HCT116 (cell line): ENCODE data around the gene TLK2. TPM values are rescaled to one million over a fixed set of nuclear protein-coding genes. Genes with fewer than 3 reads are reported as not detected.
"Not testable (repeated sequence)": the region's sequence is repeated elsewhere in the genome, so short reads cannot be mapped to it uniquely, and the experiment has no call there.

Experiments
- ATAC-seq: fragments of 200-7000 bp; cut with Tn5 transposase; 2 replicates; pipeline ENCODE4 v1.9.1; 2020; ENCODE audit warnings: mild to moderate bottlenecking, moderate library complexity
- BruUV-seq: library from RNA; stranded (reverse); fragments of 400-500 nt; replicated peaks from 2 replicates; lab custom pipeline; 2021; lab: Mats Ljungman, UMichigan
- CTCF ChIA-PET: fragments of 300-600 bp; sonication (Branson Sonifier 250); formaldehyde crosslinking; loops from one replicate; lab custom pipeline; 2021; ENCODE audit warnings: antibody characterized with exemption; lab: Charles Lee
- POLR2A ChIA-PET: fragments of 300-600, 350-600 bp; sonication (Branson Sonifier 250); formaldehyde crosslinking; loops from one replicate; lab custom pipeline; 2021; ENCODE audit warnings: antibody characterized with exemption; lab: Charles Lee
- RAD21 ChIA-PET, 2 experiments: fragments of 300-600 bp; sonication (Branson Sonifier 250); formaldehyde crosslinking; loops; one replicate each; lab custom pipeline; 2023; ENCODE audit warnings: low total read pairs in 2 of 2; ENCODE audit not compliant: uncharacterized antibody in 2 of 2, unreplicated experiment in 2 of 2, low non-redundant PET in 1 of 2; lab: Charles Lee
- DNase-seq: peaks from one replicate; pipeline ENCODE4 v3.0.0-alpha.2; 2010; ENCODE audit warnings: low read depth, low spot score
- H2AFZ ChIP-seq: fragments of 200-600 bp; shearing (Covaris generic), sonication (generic); 2 replicates; pipeline ENCODE4 v1.6.1; 2017; ENCODE audit warnings: low read depth, mixed run types, mixed read lengths, antibody characterized with exemption, low read length; ENCODE audit not compliant: poor library complexity, severe bottlenecking
- H3K27ac ChIP-seq: 2 replicates; pipeline ENCODE4 v1.5.1; 2012; ENCODE audit warnings: low read depth, low read length
- H3K27me3 ChIP-seq: fragments of 200-600 bp; sonication (generic); 2 replicates; pipeline ENCODE4 v1.6.1; 2016; ENCODE audit warnings: mixed run types, low read length, mixed read lengths; ENCODE audit not compliant: insufficient read depth
- H3K36me3 ChIP-seq, 2 experiments: fragments of 200-500 bp in 1 of 2; fragments of 200-600 bp in 1 of 2; sonication (Bioruptor generic) in 1 of 2; sonication (generic) in 1 of 2; 2 replicates each; pipeline versions ENCODE4 v1.5.1 to v1.6.1; 2014 to 2016; ENCODE audit warnings: low read length in 2 of 2, inconsistent platforms in 1 of 2, mixed read lengths in 1 of 2, mixed run types in 1 of 2; ENCODE audit not compliant: insufficient read depth in 2 of 2, control insufficient read depth in 1 of 2
- H3K4me1 ChIP-seq, 2 experiments: fragments of 200-600 bp in 1 of 2; sonication (generic) in 1 of 2; 2 replicates each; pipeline versions ENCODE4 v1.5.1 to v1.6.1; 2012 to 2017; ENCODE audit warnings: low read length in 2 of 2, inconsistent platforms in 1 of 2, mild to moderate bottlenecking in 1 of 2, mixed read lengths in 1 of 2, mixed run types in 1 of 2, moderate library complexity in 1 of 2; ENCODE audit not compliant: insufficient read depth in 2 of 2, control insufficient read depth in 1 of 2
- H3K4me2 ChIP-seq: fragments of 200-600 bp; sonication (generic); 2 replicates; pipeline ENCODE4 v1.6.1; 2017; ENCODE audit warnings: mixed run types, low read length, mixed read lengths
- H3K4me3 ChIP-seq, 2 experiments: fragments of 200-600 bp in 1 of 2; sonication (generic) in 1 of 2; replicated peaks in 1 of 2; 2 replicates each; pipeline ENCODE4 v1.5.1; 2011 to 2016; ENCODE audit warnings: low read length in 2 of 2, control low read depth in 1 of 2, low read depth in 1 of 2, mild to moderate bottlenecking in 1 of 2, mixed read lengths in 1 of 2, mixed run types in 1 of 2
- H3K79me2 ChIP-seq: fragments of 200-600 bp; sonication (generic); 2 replicates; pipeline ENCODE4 v1.6.1; 2017; ENCODE audit warnings: mild to moderate bottlenecking, mixed run types, low read length, moderate library complexity, mixed read lengths; ENCODE audit not compliant: insufficient read depth
- H3K9ac ChIP-seq: fragments of 200-600 bp; sonication (generic); 2 replicates; pipeline ENCODE4 v1.6.1; 2016; ENCODE audit warnings: low read length, mixed read lengths
- H3K9me2 ChIP-seq: fragments of 200-600 bp; sonication (generic), shearing (Covaris generic); 2 replicates; pipeline ENCODE4 v1.6.1; 2017; ENCODE audit warnings: mixed run types, mild to moderate bottlenecking, moderate library complexity; ENCODE audit not compliant: insufficient read depth
- H3K9me3 ChIP-seq, 2 experiments: fragments of 200-500 bp in 1 of 2; fragments of 200-600 bp in 1 of 2; sonication (Bioruptor generic) in 1 of 2; sonication (generic) in 1 of 2; 2 replicates each; pipeline ENCODE4 v1.6.1; 2014 to 2017; ENCODE audit warnings: low read length in 2 of 2, mixed read lengths in 2 of 2, inconsistent platforms in 1 of 2, low read depth in 1 of 2, mild to moderate bottlenecking in 1 of 2, mixed run types in 1 of 2, moderate library complexity in 1 of 2; ENCODE audit not compliant: control insufficient read depth in 1 of 2, insufficient read depth in 1 of 2
- H4K20me1 ChIP-seq: fragments of 200-600 bp; sonication (generic), shearing (Covaris generic); 2 replicates; pipeline ENCODE4 v1.6.1; 2017; ENCODE audit warnings: mixed run types, mild to moderate bottlenecking, moderate library complexity; ENCODE audit not compliant: insufficient read depth
- CEBPB ChIP-seq: IDR thresholded peaks from 2 replicates; pipeline ENCODE4 v1.6.1; 2012; ENCODE audit warnings: low read depth
- ELF1 ChIP-seq: IDR thresholded peaks from 2 replicates; pipeline ENCODE4 v1.6.1; 2012; ENCODE audit warnings: low read depth, borderline replicate concordance
- FOSL1 ChIP-seq: IDR thresholded peaks from 2 replicates; pipeline ENCODE4 v1.6.1; 2012; ENCODE audit warnings: low read depth
- POLR2A ChIP-seq: IDR thresholded peaks from 2 replicates; pipeline ENCODE4 v1.7.0; 2011; ENCODE audit warnings: borderline replicate concordance; ENCODE audit not compliant: insufficient read depth, insufficient read length; ENCODE audit errors: extremely low read depth
- RAD21 ChIP-seq: IDR thresholded peaks from 2 replicates; pipeline ENCODE4 v1.6.1; 2012; ENCODE audit warnings: low read depth, mild to moderate bottlenecking
- SIN3A ChIP-seq: IDR thresholded peaks from 2 replicates; pipeline ENCODE4 v1.6.1; 2012; ENCODE audit warnings: low read depth
- SP1 ChIP-seq: IDR thresholded peaks from 2 replicates; pipeline ENCODE4 v1.6.1; 2012; ENCODE audit warnings: low read depth
- ZNF274 ChIP-seq: fragments of 200-500 bp; sonication (Bioruptor generic); IDR thresholded peaks from 2 replicates; pipeline ENCODE4 v1.6.1; 2014; ENCODE audit warnings: mild to moderate bottlenecking, low read depth, low read length, inconsistent platforms
- intact Hi-C: fragments of 100-400 bp; cut with micrococcal nuclease; formaldehyde crosslinking; loops from 2 replicates; pipeline ENCODE4 v1.10.0; 2022
- total RNA-seq: library from RNA; stranded (reverse); gene quantifications from one replicate; pipeline ENCODE4 v1.2.1, GENCODE V29; 2021; ENCODE audit not compliant: unreplicated experiment
- TF ChIP-seq, protein P1 (sequence below): IDR thresholded peaks from 2 replicates; pipeline ENCODE4 v1.6.1; 2011; ENCODE audit warnings: mild to moderate bottlenecking, low read length, moderate library complexity; ENCODE audit not compliant: insufficient replicate concordance; ENCODE audit errors: extremely low read depth

Gene TLK2
- total RNA-seq, 1 experiment from 2014 or later = 56.6 TPM

GRCh38 chr17:62601471-62601870, 122.8 kb downstream of the TLK2 start:
- intact Hi-C loops = loop anchor here (10.0 kb wide), 1 partner anchor 177 kb away; the partner anchor contains the start of gene METTL2A
- RAD21 ChIA-PET = no interaction called here
- Histone ChIP-seq H3K9me3 (no peaks in the 10 kb centered on the region), H3K9ac (no peak overlapping the region), H3K79me2 (no peaks in the 10 kb centered on the region), H3K9me2 (no peaks in the 10 kb centered on the region), H3K4me3 (no peak overlapping the region), H2AFZ (no peak overlapping the region), H3K4me1 (no peaks in the 10 kb centered on the region), H3K27me3 (no peaks in the 10 kb centered on the region), H3K4me2 (no peak overlapping the region), H3K36me3 (peaks cover 18 to 21% of the 10 kb centered on the region in 2 experiments; a peak in 3 of 4 replicates), H4K20me1 (no peaks in the 10 kb centered on the region), H3K27ac (no peak overlapping the region)
- TF ChIP-seq SP1 = no peak
- no peak for DNase-seq
- CTCF ChIA-PET = no interaction called here
- no TSS peak for BruUV-seq
- ATAC-seq = no peak
- POLR2A ChIA-PET = no interaction called here

DNA sequence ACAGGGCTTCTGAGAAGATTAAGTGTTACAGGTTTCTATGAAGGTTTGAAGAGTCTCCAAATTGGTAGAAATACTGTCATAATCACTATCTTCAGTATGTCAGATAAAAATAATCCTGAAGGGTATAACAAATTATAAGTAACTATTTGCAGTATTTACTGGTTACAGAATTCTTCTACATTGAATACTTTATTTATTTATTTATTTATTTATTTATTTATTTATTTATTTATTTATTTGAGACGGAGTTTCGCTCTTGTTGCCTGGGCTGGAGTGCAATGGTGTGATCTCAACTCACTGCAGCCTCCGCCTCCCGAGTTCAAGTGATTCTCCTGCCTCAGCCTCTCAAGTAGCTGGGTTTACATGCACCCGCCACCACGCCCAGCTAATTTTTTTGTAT, 125.2 kb downstream of the TLK2 start:
- H3K27me3 ChIP-seq, H3K4me3 ChIP-seq, H2AFZ ChIP-seq, H3K79me2 ChIP-seq, H4K20me1 ChIP-seq, BruUV-seq, ATAC-seq, DNase-seq, H3K9me3 ChIP-seq, H3K27ac ChIP-seq, POLR2A ChIA-PET, H3K9ac ChIP-seq, H3K4me2 ChIP-seq, H3K4me1 ChIP-seq, H3K9me2 ChIP-seq, CTCF ChIA-PET, RAD21 ChIA-PET: not testable (repeated sequence)
- peaks cover 19 to 28% of the 10 kb centered on the region in 2 experiments for H3K36me3 ChIP-seq
- intact Hi-C loops = loop anchor here (10.0 kb wide), 1 partner anchor 179 kb away; the partner anchor contains the start of gene METTL2A

GRCh38 chr17:62605588-62605987, 127.0 kb downstream of the TLK2 start:
- BruUV-seq = no TSS peak
- ChIA-PET CTCF (no interaction called here), POLR2A (no interaction called here), RAD21 (no interaction called here)
- Histone ChIP-seq H3K4me1 (no peaks in the 10 kb centered on the region), H3K4me2 (no peak overlapping the region), H2AFZ (no peak overlapping the region), H3K9me3 (no peaks in the 10 kb centered on the region), H3K9ac (no peak overlapping the region), H3K9me2 (no peaks in the 10 kb centered on the region), H3K27me3 (no peaks in the 10 kb centered on the region), H3K79me2 (no peaks in the 10 kb centered on the region), H4K20me1 (0 out of 2 replicates have a peak, but pooled peaks cover 3% of the 10 kb centered on the region), H3K27ac (no peak overlapping the region), H3K4me3 (no peak overlapping the region), H3K36me3 (peaks cover 25 to 32% of the 10 kb centered on the region in 2 experiments)
- TF ChIP-seq POLR2A (no peak), CEBPB (no peak), ZNF274 (no peak), SP1 (no peak), FOSL1 (no peak), ELF1 (no peak), RAD21 (no peak), SIN3A (no peak)
- TF ChIP-seq, protein P1, sequence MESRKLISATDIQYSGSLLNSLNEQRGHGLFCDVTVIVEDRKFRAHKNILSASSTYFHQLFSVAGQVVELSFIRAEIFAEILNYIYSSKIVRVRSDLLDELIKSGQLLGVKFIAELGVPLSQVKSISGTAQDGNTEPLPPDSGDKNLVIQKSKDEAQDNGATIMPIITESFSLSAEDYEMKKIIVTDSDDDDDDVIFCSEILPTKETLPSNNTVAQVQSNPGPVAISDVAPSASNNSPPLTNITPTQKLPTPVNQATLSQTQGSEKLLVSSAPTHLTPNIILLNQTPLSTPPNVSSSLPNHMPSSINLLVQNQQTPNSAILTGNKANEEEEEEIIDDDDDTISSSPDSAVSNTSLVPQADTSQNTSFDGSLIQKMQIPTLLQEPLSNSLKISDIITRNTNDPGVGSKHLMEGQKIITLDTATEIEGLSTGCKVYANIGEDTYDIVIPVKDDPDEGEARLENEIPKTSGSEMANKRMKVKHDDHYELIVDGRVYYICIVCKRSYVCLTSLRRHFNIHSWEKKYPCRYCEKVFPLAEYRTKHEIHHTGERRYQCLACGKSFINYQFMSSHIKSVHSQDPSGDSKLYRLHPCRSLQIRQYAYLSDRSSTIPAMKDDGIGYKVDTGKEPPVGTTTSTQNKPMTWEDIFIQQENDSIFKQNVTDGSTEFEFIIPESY = no peak
- intact Hi-C loops = loop anchor here (10.0 kb wide), 1 partner anchor 181 kb away; the partner anchor contains the start of gene METTL2A
- DNase-seq (no peak), ATAC-seq (no peak)
